HCT116 (cell line): ENCODE data around the gene LTV1.

Experiments used
- POLR2A ChIP-seq: IDR thresholded peaks from 2 replicates; pipeline ENCODE4 v1.7.0; 2011; ENCODE audit warnings: borderline replicate concordance; ENCODE audit not compliant: insufficient read depth, insufficient read length; ENCODE audit errors: extremely low read depth
- TF ChIP-seq, protein P1 (sequence below), 3 experiments: fragments of 200-600 bp in 1 of 3; sonication (generic) in 1 of 3; IDR thresholded peaks in 2 of 3; conservative IDR thresholded peaks in 1 of 3; 2 replicates each; pipeline ENCODE4 v1.5.1; 2012 to 2017; ENCODE audit warnings: low read depth in 2 of 3, low read length in 2 of 3, antibody characterized with exemption in 1 of 3, borderline replicate concordance in 1 of 3, control low read depth in 1 of 3, mild to moderate bottlenecking in 1 of 3, mixed read lengths in 1 of 3, mixed run types in 1 of 3, moderate library complexity in 1 of 3; ENCODE audit not compliant: insufficient read depth in 1 of 3
- TF ChIP-seq, protein P2 (sequence below): IDR thresholded peaks from 2 replicates; pipeline ENCODE4 v1.6.1; 2012

DNA sequence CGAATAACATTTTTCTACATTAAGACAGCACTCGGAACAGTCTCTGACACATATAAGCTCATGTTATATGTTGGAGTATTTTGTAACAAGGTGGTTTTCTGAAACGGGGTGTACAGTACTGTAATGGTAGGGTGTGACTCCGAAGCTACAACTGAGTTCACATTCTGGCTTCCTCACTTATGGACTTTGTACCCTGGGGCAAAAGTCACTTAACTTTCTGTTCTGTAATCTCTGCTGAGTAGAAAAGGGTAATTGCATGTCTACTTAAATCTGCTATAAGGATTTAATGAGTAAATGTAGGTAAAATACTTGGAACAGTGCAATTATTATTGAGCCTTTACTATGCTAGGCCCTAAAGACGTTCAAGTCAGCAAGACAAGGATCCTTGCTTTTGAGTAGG lies 4.7 kb upstream of the LTV1 start:
- TF ChIP-seq, protein P1, sequence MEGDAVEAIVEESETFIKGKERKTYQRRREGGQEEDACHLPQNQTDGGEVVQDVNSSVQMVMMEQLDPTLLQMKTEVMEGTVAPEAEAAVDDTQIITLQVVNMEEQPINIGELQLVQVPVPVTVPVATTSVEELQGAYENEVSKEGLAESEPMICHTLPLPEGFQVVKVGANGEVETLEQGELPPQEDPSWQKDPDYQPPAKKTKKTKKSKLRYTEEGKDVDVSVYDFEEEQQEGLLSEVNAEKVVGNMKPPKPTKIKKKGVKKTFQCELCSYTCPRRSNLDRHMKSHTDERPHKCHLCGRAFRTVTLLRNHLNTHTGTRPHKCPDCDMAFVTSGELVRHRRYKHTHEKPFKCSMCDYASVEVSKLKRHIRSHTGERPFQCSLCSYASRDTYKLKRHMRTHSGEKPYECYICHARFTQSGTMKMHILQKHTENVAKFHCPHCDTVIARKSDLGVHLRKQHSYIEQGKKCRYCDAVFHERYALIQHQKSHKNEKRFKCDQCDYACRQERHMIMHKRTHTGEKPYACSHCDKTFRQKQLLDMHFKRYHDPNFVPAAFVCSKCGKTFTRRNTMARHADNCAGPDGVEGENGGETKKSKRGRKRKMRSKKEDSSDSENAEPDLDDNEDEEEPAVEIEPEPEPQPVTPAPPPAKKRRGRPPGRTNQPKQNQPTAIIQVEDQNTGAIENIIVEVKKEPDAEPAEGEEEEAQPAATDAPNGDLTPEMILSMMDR (IDR thresholded peaks at IDR 0.05 in 2 of 3, conservative IDR thresholded peaks at IDR 0.05 in 1 of 3; ENCODE audit: borderline replicate concordance in 1 of 3, insufficient read depth in 1 of 3, low read depth in 2 of 3, low read length in 2 of 3): no peak
- TF ChIP-seq, protein P2, sequence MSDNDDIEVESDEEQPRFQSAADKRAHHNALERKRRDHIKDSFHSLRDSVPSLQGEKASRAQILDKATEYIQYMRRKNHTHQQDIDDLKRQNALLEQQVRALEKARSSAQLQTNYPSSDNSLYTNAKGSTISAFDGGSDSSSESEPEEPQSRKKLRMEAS: no peak
- no peak for TF ChIP-seq POLR2A
